ENCODE results near the gene IFITM10. TPM values are rescaled to one million over a fixed set of nuclear protein-coding genes. Genes with fewer than 3 reads are reported as not detected.

The IFITM10 gene
- total and polyA plus RNA-seq, 9 of the 15 experiments (the other 6 are each of a cell fraction or from before 2014, with no cell fraction given): 0.08 to 0.13 (median 0.09) TPM; not detected in 6

DNA sequence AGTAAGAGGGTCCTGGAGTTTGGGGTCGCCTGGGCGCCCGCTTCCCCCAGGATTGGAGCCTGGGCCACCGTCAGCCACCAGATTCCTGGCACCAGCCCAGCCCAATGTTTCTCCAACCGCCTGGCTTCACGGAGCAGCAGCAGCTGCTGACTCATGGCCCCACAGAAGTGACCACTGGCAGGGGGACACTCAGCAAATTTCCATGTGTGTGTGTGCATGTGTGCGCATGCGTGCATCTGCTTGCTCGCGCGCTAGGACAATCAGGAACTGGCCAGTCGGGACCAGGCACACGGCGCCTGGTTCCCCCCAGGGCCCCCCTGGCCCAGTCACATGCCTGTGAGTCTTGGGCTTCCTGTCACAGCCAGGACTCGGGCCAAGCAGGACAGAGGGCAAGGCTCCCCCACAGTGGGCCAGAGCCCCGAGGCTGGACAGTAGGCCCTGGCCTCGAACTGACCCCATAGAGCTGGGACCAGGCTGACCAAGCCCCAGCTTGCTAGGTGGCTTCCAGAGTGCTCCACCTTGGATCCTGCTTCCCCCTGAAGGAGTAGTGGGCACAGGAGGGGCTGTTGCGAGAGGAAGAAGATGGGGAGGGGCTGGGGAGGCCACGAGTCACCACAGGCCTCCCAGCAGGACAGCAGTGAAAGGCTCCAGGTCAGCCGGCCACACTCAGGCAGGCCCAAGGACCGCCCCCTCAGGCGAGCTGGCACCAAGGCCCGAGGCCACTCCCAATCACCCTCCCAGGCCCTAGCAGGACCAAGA lies 10.1 kb upstream of the IFITM10 start (continued):
- TF ChIP-seq ARNT (IDR thresholded peaks at IDR 0.05): no peak
- TF ChIP-seq, protein P1, sequence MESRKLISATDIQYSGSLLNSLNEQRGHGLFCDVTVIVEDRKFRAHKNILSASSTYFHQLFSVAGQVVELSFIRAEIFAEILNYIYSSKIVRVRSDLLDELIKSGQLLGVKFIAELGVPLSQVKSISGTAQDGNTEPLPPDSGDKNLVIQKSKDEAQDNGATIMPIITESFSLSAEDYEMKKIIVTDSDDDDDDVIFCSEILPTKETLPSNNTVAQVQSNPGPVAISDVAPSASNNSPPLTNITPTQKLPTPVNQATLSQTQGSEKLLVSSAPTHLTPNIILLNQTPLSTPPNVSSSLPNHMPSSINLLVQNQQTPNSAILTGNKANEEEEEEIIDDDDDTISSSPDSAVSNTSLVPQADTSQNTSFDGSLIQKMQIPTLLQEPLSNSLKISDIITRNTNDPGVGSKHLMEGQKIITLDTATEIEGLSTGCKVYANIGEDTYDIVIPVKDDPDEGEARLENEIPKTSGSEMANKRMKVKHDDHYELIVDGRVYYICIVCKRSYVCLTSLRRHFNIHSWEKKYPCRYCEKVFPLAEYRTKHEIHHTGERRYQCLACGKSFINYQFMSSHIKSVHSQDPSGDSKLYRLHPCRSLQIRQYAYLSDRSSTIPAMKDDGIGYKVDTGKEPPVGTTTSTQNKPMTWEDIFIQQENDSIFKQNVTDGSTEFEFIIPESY (CRISPR knock-in tag; IDR thresholded peaks at IDR 0.05): peak; percentile 93
- TF ChIP-seq, protein P2, sequence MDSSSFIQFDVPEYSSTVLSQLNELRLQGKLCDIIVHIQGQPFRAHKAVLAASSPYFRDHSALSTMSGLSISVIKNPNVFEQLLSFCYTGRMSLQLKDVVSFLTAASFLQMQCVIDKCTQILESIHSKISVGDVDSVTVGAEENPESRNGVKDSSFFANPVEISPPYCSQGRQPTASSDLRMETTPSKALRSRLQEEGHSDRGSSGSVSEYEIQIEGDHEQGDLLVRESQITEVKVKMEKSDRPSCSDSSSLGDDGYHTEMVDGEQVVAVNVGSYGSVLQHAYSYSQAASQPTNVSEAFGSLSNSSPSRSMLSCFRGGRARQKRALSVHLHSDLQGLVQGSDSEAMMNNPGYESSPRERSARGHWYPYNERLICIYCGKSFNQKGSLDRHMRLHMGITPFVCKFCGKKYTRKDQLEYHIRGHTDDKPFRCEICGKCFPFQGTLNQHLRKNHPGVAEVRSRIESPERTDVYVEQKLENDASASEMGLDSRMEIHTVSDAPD (CRISPR knock-in tag; IDR thresholded peaks at IDR 0.05): no peak
- TF ChIP-seq PRMT5 (CRISPR knock-in tag; IDR thresholded peaks at IDR 0.05): no peak
- TF ChIP-seq ZFP1 (CRISPR knock-in tag; IDR thresholded peaks at IDR 0.05): no peak
- no peak for TF ChIP-seq ZSCAN29 (IDR thresholded peaks at IDR 0.05)
- TF ChIP-seq CBX8 (IDR thresholded peaks at IDR 0.05; ENCODE audit: borderline replicate concordance, extremely low read depth, low read depth, low read length, poor library complexity, severe bottlenecking): no peak
- TF ChIP-seq MTA2 (IDR thresholded peaks at IDR 0.05; ENCODE audit: low read depth): no peak
- TF ChIP-seq CXXC5 (CRISPR knock-in tag; IDR thresholded peaks at IDR 0.05): no peak
- no peak for TF ChIP-seq SAFB2 (IDR thresholded peaks at IDR 0.05; ENCODE audit: borderline replicate concordance, low read depth, low read length, severe bottlenecking)
- TF ChIP-seq, protein P3, sequence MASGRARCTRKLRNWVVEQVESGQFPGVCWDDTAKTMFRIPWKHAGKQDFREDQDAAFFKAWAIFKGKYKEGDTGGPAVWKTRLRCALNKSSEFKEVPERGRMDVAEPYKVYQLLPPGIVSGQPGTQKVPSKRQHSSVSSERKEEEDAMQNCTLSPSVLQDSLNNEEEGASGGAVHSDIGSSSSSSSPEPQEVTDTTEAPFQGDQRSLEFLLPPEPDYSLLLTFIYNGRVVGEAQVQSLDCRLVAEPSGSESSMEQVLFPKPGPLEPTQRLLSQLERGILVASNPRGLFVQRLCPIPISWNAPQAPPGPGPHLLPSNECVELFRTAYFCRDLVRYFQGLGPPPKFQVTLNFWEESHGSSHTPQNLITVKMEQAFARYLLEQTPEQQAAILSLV (tag; IDR thresholded peaks at IDR 0.05): no peak
- TF ChIP-seq SUPT5H (IDR thresholded peaks at IDR 0.05): no peak
- TF ChIP-seq, protein P4, sequence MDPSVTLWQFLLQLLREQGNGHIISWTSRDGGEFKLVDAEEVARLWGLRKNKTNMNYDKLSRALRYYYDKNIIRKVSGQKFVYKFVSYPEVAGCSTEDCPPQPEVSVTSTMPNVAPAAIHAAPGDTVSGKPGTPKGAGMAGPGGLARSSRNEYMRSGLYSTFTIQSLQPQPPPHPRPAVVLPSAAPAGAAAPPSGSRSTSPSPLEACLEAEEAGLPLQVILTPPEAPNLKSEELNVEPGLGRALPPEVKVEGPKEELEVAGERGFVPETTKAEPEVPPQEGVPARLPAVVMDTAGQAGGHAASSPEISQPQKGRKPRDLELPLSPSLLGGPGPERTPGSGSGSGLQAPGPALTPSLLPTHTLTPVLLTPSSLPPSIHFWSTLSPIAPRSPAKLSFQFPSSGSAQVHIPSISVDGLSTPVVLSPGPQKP (CRISPR knock-in tag; IDR thresholded peaks at IDR 0.05): no peak
- TF ChIP-seq FOS (IDR thresholded peaks at IDR 0.05; ENCODE audit: extremely low read depth, insufficient read length): no peak
- TF ChIP-seq, protein P5, sequence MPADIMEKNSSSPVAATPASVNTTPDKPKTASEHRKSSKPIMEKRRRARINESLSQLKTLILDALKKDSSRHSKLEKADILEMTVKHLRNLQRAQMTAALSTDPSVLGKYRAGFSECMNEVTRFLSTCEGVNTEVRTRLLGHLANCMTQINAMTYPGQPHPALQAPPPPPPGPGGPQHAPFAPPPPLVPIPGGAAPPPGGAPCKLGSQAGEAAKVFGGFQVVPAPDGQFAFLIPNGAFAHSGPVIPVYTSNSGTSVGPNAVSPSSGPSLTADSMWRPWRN (IDR thresholded peaks at IDR 0.05; ENCODE audit: low read depth): no peak
- TF ChIP-seq ARHGAP35 (IDR thresholded peaks at IDR 0.05; ENCODE audit: partially characterized antibody): no peak
- no peak for TF ChIP-seq ESRRA (IDR thresholded peaks at IDR 0.05; ENCODE audit: borderline replicate concordance, low read depth)
- no peak for TF ChIP-seq TCF3 (CRISPR knock-in tag; IDR thresholded peaks at IDR 0.05)
- TF ChIP-seq TARDBP (IDR thresholded peaks at IDR 0.05): no peak
- TF ChIP-seq POLR3G (IDR thresholded peaks at IDR 0.05; ENCODE audit: extremely low read depth, insufficient read length, insufficient replicate concordance): no peak
- TF ChIP-seq KDM2B (CRISPR knock-in tag; IDR thresholded peaks at IDR 0.05): no peak
- no peak for TF ChIP-seq SMARCC2 (IDR thresholded peaks at IDR 0.05; ENCODE audit: low read depth)

Measured in K562 (cell line).